Measurements from ENCODE around the gene GOLPH3L. TPM values are rescaled to one million over a fixed set of nuclear protein-coding genes. Genes with fewer than 3 reads are reported as not detected.

GOLPH3L gene
- total RNA-seq, 3 donors from 2014 or later: 22.2 to 44.3 (median 31.8) TPM

- Histone ChIP-seq H3K4me3 (no peak overlapping the region), H3K4me1 (no peaks in the 10 kb centered on the region), H3K27me3 (no peaks in the 10 kb centered on the region), H3K36me3 (no peaks in the 10 kb centered on the region), H3K27ac (no peak overlapping the region), H3K9me3 (no peaks in the 10 kb centered on the region)
- DNase-seq (ENCODE audit: low spot score in 2 of 2): no peak
- intact Hi-C loops (cut with DNase I; ENCODE audit: low total_unique reads): no loop called here
- TF ChIP-seq POLR2A (IDR thresholded peaks at IDR 0.05) (no peak), POLR2AphosphoS5 (IDR thresholded peaks at IDR 0.05) (no peak), CTCF (IDR thresholded peaks at IDR 0.05) (no peak)
Measured at GRCh38 chr1:150686275-150686674, 10.7 kb downstream of the GOLPH3L start.

GRCh38 chr1:150683914-150684313, 13.0 kb downstream of the GOLPH3L start:
- TF ChIP-seq POLR2AphosphoS5 (IDR thresholded peaks at IDR 0.05) (no peak), CTCF (IDR thresholded peaks at IDR 0.05) (no peak), POLR2A (IDR thresholded peaks at IDR 0.05) (no peak)
- intact Hi-C loops (cut with DNase I; ENCODE audit: low total_unique reads): no loop called here

GRCh38 chr1:150678988-150679387, 18.0 kb downstream of the GOLPH3L start:
- H3K4me3 ChIP-seq: no peak overlapping the region
- no peaks in the 10 kb centered on the region for H3K27me3 ChIP-seq
- DNase-seq (ENCODE audit: low spot score in 2 of 2): no peak
- H3K4me1 ChIP-seq: no peaks in the 10 kb centered on the region
- no peak overlapping the region for H3K27ac ChIP-seq
- no peaks in the 10 kb centered on the region for H3K9me3 ChIP-seq
- intact Hi-C loops (cut with DNase I; ENCODE audit: low total_unique reads): no loop called here
- TF ChIP-seq CTCF (IDR thresholded peaks at IDR 0.05): no peak
- no peak for TF ChIP-seq POLR2A (IDR thresholded peaks at IDR 0.05)
- no peak for TF ChIP-seq POLR2AphosphoS5 (IDR thresholded peaks at IDR 0.05)
- no peaks in the 10 kb centered on the region for H3K36me3 ChIP-seq

More at GRCh38 chr1:150683914-150684313, 13.0 kb downstream of the GOLPH3L start:
- Histone ChIP-seq H3K9me3 (no peaks in the 10 kb centered on the region), H3K27ac (no peak overlapping the region), H3K36me3 (no peaks in the 10 kb centered on the region), H3K4me3 (no peak overlapping the region), H3K4me1 (no peaks in the 10 kb centered on the region), H3K27me3 (no peaks in the 10 kb centered on the region)
- no peak for DNase-seq (ENCODE audit: low spot score in 2 of 2)

GRCh38 chr1:150674881-150675280, 22.1 kb downstream of the GOLPH3L start:
- intact Hi-C loops (cut with DNase I; ENCODE audit: low total_unique reads): no loop called here
- Histone ChIP-seq H3K4me3 (no peak overlapping the region), H3K27me3 (no peaks in the 10 kb centered on the region), H3K4me1 (no peaks in the 10 kb centered on the region), H3K36me3 (no peaks in the 10 kb centered on the region), H3K27ac (no peak overlapping the region), H3K9me3 (no peaks in the 10 kb centered on the region)
- TF ChIP-seq POLR2AphosphoS5 (IDR thresholded peaks at IDR 0.05): no peak
- TF ChIP-seq CTCF (IDR thresholded peaks at IDR 0.05): no peak
- DNase-seq (ENCODE audit: low spot score in 2 of 2): no peak

GRCh38 chr1:150663321-150663720, 33.6 kb downstream of the GOLPH3L start:
- Histone ChIP-seq H3K36me3 (no peaks in the 10 kb centered on the region), H3K9me3 (no peaks in the 10 kb centered on the region), H3K27me3 (no peaks in the 10 kb centered on the region), H3K4me3 (no peak overlapping the region), H3K4me1 (no peaks in the 10 kb centered on the region), H3K27ac (no peak overlapping the region)
- DNase-seq (ENCODE audit: low spot score in 2 of 2): no peak
- intact Hi-C loops (cut with DNase I; ENCODE audit: low total_unique reads): no loop called here
- TF ChIP-seq CTCF (IDR thresholded peaks at IDR 0.05): no peak
- TF ChIP-seq POLR2AphosphoS5 (IDR thresholded peaks at IDR 0.05): no peak
- no peak for TF ChIP-seq POLR2A (IDR thresholded peaks at IDR 0.05)
